Neural progenitor cell (in vitro differentiated cells): ENCODE measurements around the gene HSD11B1L.

Experiments
- CTCF ChIP-seq: fragments of 200-600 bp; sonication (generic); IDR thresholded peaks from 2 replicates; pipeline ENCODE4 v1.5.1; 2017; ENCODE audit warnings: antibody characterized with exemption, mild to moderate bottlenecking
- EZH2 ChIP-seq: fragments of 200-600 bp; sonication (generic); IDR thresholded peaks from 2 replicates; pipeline ENCODE4 v1.6.1; 2017; ENCODE audit warnings: antibody characterized with exemption, mild to moderate bottlenecking, moderate library complexity
- EZH2phosphoT487 ChIP-seq: fragments of 200-600 bp; sonication (generic); IDR thresholded peaks from 2 replicates; pipeline ENCODE4 v1.6.1; 2017; ENCODE audit warnings: antibody characterized with exemption

GRCh38 chr19:5645409-5645808 lies 35.4 kb upstream of the HSD11B1L start:
- no peak for TF ChIP-seq CTCF
- TF ChIP-seq EZH2phosphoT487: no peak
- no peak for TF ChIP-seq EZH2
